MM.1S (cell line): Measurements from ENCODE around the gene SKAP2.

ENCODE experiments used
- EZH2 ChIP-seq: fragments of 300-600 bp; sonication (generic); optimal IDR thresholded peaks from 2 replicates; pipeline ENCODE3; 2017; ENCODE audit warnings: low read depth, mild to moderate bottlenecking, antibody characterized with exemption, low read length, mixed read lengths
- TF ChIP-seq, protein P1 (sequence below): fragments of 300-600 bp; sonication (generic); IDR thresholded peaks from 2 replicates; pipeline ENCODE4 v1.5.1; 2016; ENCODE audit warnings: antibody characterized with exemption, low read length, mixed read lengths

DNA sequence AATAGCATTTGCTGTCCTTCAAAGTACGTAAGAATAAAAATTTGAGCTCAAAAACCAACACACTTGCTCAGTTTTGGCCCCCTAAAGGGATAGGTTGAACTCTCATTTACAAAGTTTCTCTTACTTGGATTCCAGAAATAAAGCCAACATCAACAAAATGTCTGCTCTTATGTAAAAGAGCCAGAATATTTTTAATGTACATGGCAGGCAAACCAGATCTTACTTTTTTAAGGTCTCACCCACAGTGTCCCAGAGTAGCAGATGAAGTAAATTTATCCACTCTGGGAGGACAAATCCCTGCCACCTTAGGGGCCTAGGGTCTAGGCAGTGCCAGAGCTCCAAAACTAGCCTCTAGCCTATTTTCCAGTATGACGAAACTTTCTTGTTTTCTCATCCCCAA lies 159.6 kb downstream of the SKAP2 start:
- TF ChIP-seq, protein P1, sequence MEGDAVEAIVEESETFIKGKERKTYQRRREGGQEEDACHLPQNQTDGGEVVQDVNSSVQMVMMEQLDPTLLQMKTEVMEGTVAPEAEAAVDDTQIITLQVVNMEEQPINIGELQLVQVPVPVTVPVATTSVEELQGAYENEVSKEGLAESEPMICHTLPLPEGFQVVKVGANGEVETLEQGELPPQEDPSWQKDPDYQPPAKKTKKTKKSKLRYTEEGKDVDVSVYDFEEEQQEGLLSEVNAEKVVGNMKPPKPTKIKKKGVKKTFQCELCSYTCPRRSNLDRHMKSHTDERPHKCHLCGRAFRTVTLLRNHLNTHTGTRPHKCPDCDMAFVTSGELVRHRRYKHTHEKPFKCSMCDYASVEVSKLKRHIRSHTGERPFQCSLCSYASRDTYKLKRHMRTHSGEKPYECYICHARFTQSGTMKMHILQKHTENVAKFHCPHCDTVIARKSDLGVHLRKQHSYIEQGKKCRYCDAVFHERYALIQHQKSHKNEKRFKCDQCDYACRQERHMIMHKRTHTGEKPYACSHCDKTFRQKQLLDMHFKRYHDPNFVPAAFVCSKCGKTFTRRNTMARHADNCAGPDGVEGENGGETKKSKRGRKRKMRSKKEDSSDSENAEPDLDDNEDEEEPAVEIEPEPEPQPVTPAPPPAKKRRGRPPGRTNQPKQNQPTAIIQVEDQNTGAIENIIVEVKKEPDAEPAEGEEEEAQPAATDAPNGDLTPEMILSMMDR = no peak
- TF ChIP-seq EZH2 = no peak
